Fibroblast of the aortic adventitia (primary cell): ENCODE data around the gene PPP1R2. TPM values are rescaled to one million over a fixed set of nuclear protein-coding genes. Genes with fewer than 3 reads are reported as not detected.

Source experiments
- DNase-seq: peaks from one replicate; pipeline ENCODE4 v3.0.0-alpha.2; 2010; ENCODE audit warnings: low read depth
- H3K4me3 ChIP-seq: 2 replicates; pipeline ENCODE4 v1.5.1; 2011; ENCODE audit warnings: low read depth, mild to moderate bottlenecking, control low read depth, low read length, moderate library complexity
- small RNA-seq: library from RNA; depleted of rRNA; stranded (forward); fragments of <200 nt; gene quantifications from one replicate; pipeline ENCODE3, GENCODE V24; 2012
- total RNA-seq: library from RNA; depleted of rRNA; stranded (reverse); fragments of >200 nt; gene quantifications from 2 replicates; pipeline ENCODE4 v1.2.3, GENCODE V29; 2012; ENCODE audit warnings: low replicate concordance
- TF ChIP-seq, protein P1 (sequence below): IDR thresholded peaks from 2 replicates; pipeline ENCODE4 v1.5.1; 2011; ENCODE audit warnings: mild to moderate bottlenecking, low read length, control low read depth, inconsistent platforms; ENCODE audit not compliant: insufficient read depth

PPP1R2 gene
- total RNA-seq, 1 donor = 60.1 TPM

DNA sequence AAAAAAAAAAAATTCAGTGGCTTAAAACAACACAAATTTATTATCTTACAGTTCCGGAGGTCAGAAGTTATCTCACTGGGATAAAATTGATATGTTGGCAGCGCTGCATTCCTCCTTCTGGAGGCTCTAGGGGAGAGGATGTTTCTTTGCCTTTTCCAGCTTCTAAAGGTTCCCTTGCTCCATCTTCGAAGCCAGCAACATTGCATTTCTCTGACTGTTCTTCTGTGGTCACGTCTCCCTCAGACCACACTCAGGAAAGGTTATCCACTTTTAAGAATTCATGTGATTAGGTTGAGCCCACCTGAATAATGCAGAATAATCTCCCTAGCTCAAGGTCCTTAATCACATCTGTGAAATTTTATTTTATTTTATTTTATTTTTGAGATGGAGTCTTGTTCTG is 76.9 kb downstream of the PPP1R2 start:
- no peak for DNase-seq
- TF ChIP-seq, protein P1, sequence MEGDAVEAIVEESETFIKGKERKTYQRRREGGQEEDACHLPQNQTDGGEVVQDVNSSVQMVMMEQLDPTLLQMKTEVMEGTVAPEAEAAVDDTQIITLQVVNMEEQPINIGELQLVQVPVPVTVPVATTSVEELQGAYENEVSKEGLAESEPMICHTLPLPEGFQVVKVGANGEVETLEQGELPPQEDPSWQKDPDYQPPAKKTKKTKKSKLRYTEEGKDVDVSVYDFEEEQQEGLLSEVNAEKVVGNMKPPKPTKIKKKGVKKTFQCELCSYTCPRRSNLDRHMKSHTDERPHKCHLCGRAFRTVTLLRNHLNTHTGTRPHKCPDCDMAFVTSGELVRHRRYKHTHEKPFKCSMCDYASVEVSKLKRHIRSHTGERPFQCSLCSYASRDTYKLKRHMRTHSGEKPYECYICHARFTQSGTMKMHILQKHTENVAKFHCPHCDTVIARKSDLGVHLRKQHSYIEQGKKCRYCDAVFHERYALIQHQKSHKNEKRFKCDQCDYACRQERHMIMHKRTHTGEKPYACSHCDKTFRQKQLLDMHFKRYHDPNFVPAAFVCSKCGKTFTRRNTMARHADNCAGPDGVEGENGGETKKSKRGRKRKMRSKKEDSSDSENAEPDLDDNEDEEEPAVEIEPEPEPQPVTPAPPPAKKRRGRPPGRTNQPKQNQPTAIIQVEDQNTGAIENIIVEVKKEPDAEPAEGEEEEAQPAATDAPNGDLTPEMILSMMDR = no peak
- H3K4me3 ChIP-seq = no peak overlapping the region

Small RNA genes lying within 50 kb of the gene (small RNA-seq; reads per million reads assigned to genes)
- gene RN7SL73P (not detected), gene RNU6ATAC24P (not detected)

Other genes with a start within 250 kb of the PPP1R2 start
- 92.3 and 113 TPM in 2 replicates for gene ACAP2, start 100.3 kb downstream of the PPP1R2 start, total RNA-seq
- gene APOD, start 40.6 kb upstream of the PPP1R2 start, total RNA-seq = 2.9 and 33.3 TPM in 2 replicates
- 0.63 and 4.5 TPM in 2 replicates for gene MUC20, start 177.7 kb upstream of the PPP1R2 start, total RNA-seq